IMR-90 (cell line): Measurements from ENCODE around the gene ASB7. TPM values are rescaled to one million over a fixed set of nuclear protein-coding genes. Genes with fewer than 3 reads are reported as not detected.

Source experiments
- ATAC-seq: fragments of 200-7000 bp; cut with Tn5 transposase; 2 replicates; pipeline ENCODE4 v1.9.1; 2020; ENCODE audit warnings: low read depth, mild to moderate bottlenecking, moderate library complexity
- BruUV-seq: library from RNA; stranded (reverse); fragments of 400-500 nt; replicated peaks from 2 replicates; lab custom pipeline; 2021; lab: Mats Ljungman, UMichigan
- CTCF ChIA-PET: fragments of 300-600 bp; formaldehyde crosslinking; extraction: SDS; loops from one replicate; lab custom pipeline; 2021; ENCODE audit warnings: antibody characterized with exemption; lab: Yijun Ruan, JAX
- POLR2A ChIA-PET: fragments of 300-600 bp; sonication (Branson Sonifier 250); formaldehyde crosslinking; loops from one replicate; lab custom pipeline; 2022; ENCODE audit warnings: antibody characterized with exemption; ENCODE audit not compliant: unreplicated experiment; lab: Charles Lee
- DNase-seq: peaks from one replicate; pipeline ENCODE4 v3.0.0; 2013
- H2AFZ ChIP-seq: replicated peaks from 2 replicates; pipeline ENCODE3; 2013; ENCODE audit warnings: low read length, mild to moderate bottlenecking; ENCODE audit not compliant: poor library complexity
- H2AK5ac ChIP-seq: 2 replicates; pipeline ENCODE4 v1.6.1; 2013; ENCODE audit warnings: low read depth, low read length, inconsistent platforms
- H2AK9ac ChIP-seq: replicated peaks from 2 replicates; pipeline ENCODE3; 2013; ENCODE audit warnings: mild to moderate bottlenecking, low read depth, low read length, moderate library complexity; ENCODE audit not compliant: poor library complexity
- H2BK120ac ChIP-seq: 2 replicates; pipeline ENCODE4 v1.6.1; 2013; ENCODE audit warnings: low read depth, low read length, inconsistent platforms
- H2BK15ac ChIP-seq: 3 replicates; pipeline ENCODE4 v1.6.1; 2013; ENCODE audit warnings: low read depth, low read length, inconsistent platforms
- H2BK20ac ChIP-seq: 2 replicates; pipeline ENCODE4 v1.6.1; 2013; ENCODE audit warnings: low read depth, mild to moderate bottlenecking, inconsistent platforms, low read length, moderate library complexity
- H2BK5ac ChIP-seq: 2 replicates; pipeline ENCODE4 v1.6.1; 2013; ENCODE audit warnings: mild to moderate bottlenecking, low read depth, low read length, inconsistent platforms; ENCODE audit not compliant: poor library complexity, severe bottlenecking
- H3K14ac ChIP-seq: replicated peaks from 2 replicates; pipeline ENCODE4 v1.6.1; 2013; ENCODE audit warnings: low read depth, low read length, inconsistent platforms
- H3K18ac ChIP-seq: 2 replicates; pipeline ENCODE4 v1.6.1; 2013; ENCODE audit warnings: low read depth, low read length, control low read depth
- H3K23ac ChIP-seq: 2 replicates; pipeline ENCODE4 v1.6.1; 2013; ENCODE audit warnings: low read depth, low read length, inconsistent platforms
- H3K27ac ChIP-seq: 2 replicates; pipeline ENCODE4 v1.5.1; 2013; ENCODE audit warnings: mild to moderate bottlenecking, control low read depth, low read length; ENCODE audit not compliant: insufficient read depth
- H3K27me3 ChIP-seq: 2 replicates; pipeline ENCODE4 v1.6.1; 2013; ENCODE audit warnings: low read length; ENCODE audit not compliant: control insufficient read depth, insufficient read depth
- H3K36me3 ChIP-seq: 2 replicates; pipeline ENCODE4 v1.6.1; 2013; ENCODE audit warnings: low read length, mixed read lengths; ENCODE audit not compliant: control insufficient read depth, insufficient read depth
- H3K4ac ChIP-seq: 2 replicates; pipeline ENCODE4 v1.6.1; 2013; ENCODE audit warnings: low read depth, low read length, inconsistent platforms
- H3K4me1 ChIP-seq: 2 replicates; pipeline ENCODE4 v1.6.1; 2013; ENCODE audit warnings: low read length, mixed read lengths; ENCODE audit not compliant: control insufficient read depth, insufficient read depth
- H3K4me2 ChIP-seq: 2 replicates; pipeline ENCODE4 v1.6.1; 2013; ENCODE audit warnings: low read depth, mild to moderate bottlenecking, control low read depth, low read length, moderate library complexity
- H3K4me3 ChIP-seq: 2 replicates; pipeline ENCODE4 v1.5.1; 2013; ENCODE audit warnings: low read depth, mild to moderate bottlenecking, control low read depth, low read length, moderate library complexity; ENCODE audit not compliant: insufficient read depth
- H3K56ac ChIP-seq: 2 replicates; pipeline ENCODE4 v1.6.1; 2013; ENCODE audit warnings: low read length, inconsistent platforms; ENCODE audit not compliant: insufficient read depth; ENCODE audit errors: extremely low read depth
- H3K79me1 ChIP-seq, 2 experiments: 2 replicates each; pipeline ENCODE4 v1.6.1; 2013; ENCODE audit warnings: low read length in 2 of 2, inconsistent platforms in 1 of 2, low read depth in 1 of 2
- H3K9ac ChIP-seq: 2 replicates; pipeline ENCODE4 v1.6.1; 2013; ENCODE audit warnings: low read depth, low read length, control low read depth
- H3K9me1 ChIP-seq: 2 replicates; pipeline ENCODE4 v1.6.1; 2013; ENCODE audit warnings: low read length, inconsistent platforms; ENCODE audit not compliant: insufficient read depth
- H3K9me3 ChIP-seq: 2 replicates; pipeline ENCODE4 v1.6.1; 2013; ENCODE audit warnings: low read length; ENCODE audit not compliant: control insufficient read depth, insufficient read depth
- H4K20me1 ChIP-seq: 2 replicates; pipeline ENCODE4 v1.6.1; 2013; ENCODE audit warnings: low read length, inconsistent platforms; ENCODE audit not compliant: insufficient read depth
- H4K5ac ChIP-seq: 2 replicates; pipeline ENCODE4 v1.6.1; 2013; ENCODE audit warnings: mild to moderate bottlenecking, low read depth, low read length, control low read depth
- H4K8ac ChIP-seq, 2 experiments: 2 replicates each; pipeline ENCODE4 v1.6.1; 2013; ENCODE audit warnings: low read depth in 2 of 2, low read length in 2 of 2, control low read depth in 1 of 2, inconsistent platforms in 1 of 2
- H4K91ac ChIP-seq: 2 replicates; pipeline ENCODE4 v1.6.1; 2013; ENCODE audit warnings: low read depth, low read length, inconsistent platforms; ENCODE audit not compliant: insufficient read depth
- BHLHE40 ChIP-seq: fragments of 150-350 bp; IDR thresholded peaks from 2 replicates; pipeline ENCODE4 v1.6.1; 2016; ENCODE audit warnings: mild to moderate bottlenecking, low read depth, low read length
- CEBPB ChIP-seq: IDR thresholded peaks from 2 replicates; pipeline ENCODE4 v1.6.1; 2012; ENCODE audit warnings: low read depth, low read length, improper control_type of control experiment
- CHD1 ChIP-seq: IDR thresholded peaks from 2 replicates; pipeline ENCODE4 v1.6.1; 2012; ENCODE audit warnings: low read depth, low read length, improper control_type of control experiment
- CTCF ChIP-seq: conservative IDR thresholded peaks from 2 replicates; pipeline ENCODE4 v1.5.1; 2012; ENCODE audit warnings: mild to moderate bottlenecking, low read depth, low read length, improper control_type of control experiment
- ELK1 ChIP-seq: fragments of 150-350 bp; IDR thresholded peaks from 2 replicates; pipeline ENCODE4 v1.6.1; 2016; ENCODE audit warnings: low read depth, mild to moderate bottlenecking, low read length, moderate library complexity, borderline replicate concordance
- FOS ChIP-seq: fragments of 150-350 bp; IDR thresholded peaks from 2 replicates; pipeline ENCODE4 v1.6.1; 2016; ENCODE audit warnings: low read depth, low read length
- MAFK ChIP-seq: IDR thresholded peaks from 2 replicates; pipeline ENCODE4 v1.6.1; 2012; ENCODE audit warnings: low read depth, low read length, improper control_type of control experiment
- MAZ ChIP-seq: IDR thresholded peaks from 2 replicates; pipeline ENCODE4 v1.6.1; 2012; ENCODE audit warnings: low read depth, mild to moderate bottlenecking, low read length, improper control_type of control experiment, moderate library complexity, borderline replicate concordance
- MXI1 ChIP-seq: IDR thresholded peaks from 2 replicates; pipeline ENCODE4 v1.6.1; 2012; ENCODE audit warnings: low read depth, mild to moderate bottlenecking, low read length, moderate library complexity, borderline replicate concordance
- NFE2L2 ChIP-seq: fragments of 150-350 bp; IDR thresholded peaks from 2 replicates; pipeline ENCODE4 v1.6.1; 2016; ENCODE audit warnings: low read depth, mild to moderate bottlenecking, low read length
- POLR2A ChIP-seq: IDR thresholded peaks from 2 replicates; pipeline ENCODE4 v1.6.1; 2012; ENCODE audit warnings: mild to moderate bottlenecking, low read depth, low read length
- RAD21 ChIP-seq: IDR thresholded peaks from 2 replicates; pipeline ENCODE4 v1.6.1; 2012; ENCODE audit warnings: low read length, improper control_type of control experiment
- RCOR1 ChIP-seq: IDR thresholded peaks from 2 replicates; pipeline ENCODE4 v1.6.1; 2012; ENCODE audit warnings: mild to moderate bottlenecking, low read length, improper control_type of control experiment; ENCODE audit not compliant: insufficient replicate concordance
- RFX5 ChIP-seq: IDR thresholded peaks from 2 replicates; pipeline ENCODE4 v1.8.0; 2012; ENCODE audit warnings: low read depth, mild to moderate bottlenecking, low read length, moderate library complexity
- SMC3 ChIP-seq: fragments of 150-350 bp; IDR thresholded peaks from 2 replicates; pipeline ENCODE4 v1.6.1; 2016; ENCODE audit warnings: low read depth, mild to moderate bottlenecking, antibody characterized with exemption, low read length, moderate library complexity
- USF2 ChIP-seq: fragments of 150-350 bp; IDR thresholded peaks from 2 replicates; pipeline ENCODE4 v1.6.1; 2017; ENCODE audit warnings: mild to moderate bottlenecking, antibody characterized with exemption, low read length, low read depth
- WGBS, 2 experiments: methylation state at CpG; one replicate each; pipeline versions ENCODE4 v1.1.5 to v1.1.7; 2013; ENCODE audit warnings: missing lambda C conversion rate in 2 of 2; ENCODE audit not compliant: insufficient read length in 1 of 2; ENCODE audit errors: extremely low coverage in 2 of 2; 5-methylcytosine and 5-hydroxymethylcytosine counted together
- dilution Hi-C: fragments of 300-500 bp; cut with HindIII; formaldehyde crosslinking; loops from one replicate; pipeline ENCODE4 v1.14.3; 2018; ENCODE audit warnings: low sequenced_read_pairs; ENCODE audit not compliant: unreplicated experiment
- in situ Hi-C: fragments of 300-500 bp; cut with MboI; formaldehyde crosslinking; loops from 3 replicates; pipeline ENCODE4 v1.14.3; 2019; ENCODE audit warnings: low sequenced_read_pairs, inconsistent platforms, mixed read lengths
- intact Hi-C: fragments of 100-400 bp; cut with micrococcal nuclease; formaldehyde crosslinking; loops from 2 replicates; pipeline ENCODE4 v1.10.0; 2022
- polyA plus RNA-seq, 3 experiments: library from polyadenylated mRNA; depleted of rRNA; stranded (reverse); fragments of >200 nt; gene quantifications; 2 replicates each; pipeline ENCODE4 v1.2.3, GENCODE V29; 2012; ENCODE audit warnings: low replicate concordance in 1 of 3
- total RNA-seq: library from RNA; depleted of rRNA; stranded (reverse); fragments of >200 nt; gene quantifications from 2 replicates; pipeline ENCODE4 v1.2.3, GENCODE V29; 2012

ASB7 gene
- total and polyA plus RNA-seq, 2 of the 4 experiments (the other 2 are of a cell fraction), result 7.7 to 16.7 TPM

GRCh38 chr15:100615801-100616200, 13.4 kb downstream of the ASB7 start:
- Histone ChIP-seq H4K8ac (no peak overlapping the region), H3K27ac (no peak overlapping the region), H3K9me3 (no peaks in the 10 kb centered on the region), H2BK120ac (no peak overlapping the region), H4K91ac (no peak overlapping the region), H3K4me1 (no peaks in the 10 kb centered on the region), H2BK15ac (no peak overlapping the region), H3K36me3 (peaks cover 19% of the 10 kb centered on the region), H3K27me3 (no peaks in the 10 kb centered on the region), H3K18ac (no peak overlapping the region), H3K14ac (no peak overlapping the region), H2AK5ac (no peak overlapping the region), H3K4ac (no peak overlapping the region), H3K9ac (no peak overlapping the region), H2AK9ac (no peak overlapping the region), H3K4me2 (peak overlapping the region; percentile 47; the same call in 1 of the 2 replicates), H3K4me3 (no peak overlapping the region), H4K20me1 (peaks cover 8% of the 10 kb centered on the region), H2BK20ac (no peak overlapping the region), H3K56ac (no peak overlapping the region), H2BK5ac (no peak overlapping the region), H4K5ac (no peak overlapping the region), H3K79me1 (peaks cover 12 to 14% of the 10 kb centered on the region in 2 experiments), H3K23ac (no peak overlapping the region), H2AFZ (no peak overlapping the region), H3K9me1 (peaks cover 5% of the 10 kb centered on the region)
- intact Hi-C loops (no loop called here), in situ Hi-C loops (no loop called here), dilution Hi-C loops (no loop called here)
- peak; percentile 61 for ATAC-seq
- TF ChIP-seq MAZ (no peak), RFX5 (no peak), CTCF (no peak), CEBPB (no peak), MXI1 (no peak), RCOR1 (no peak), FOS (no peak), RAD21 (no peak), POLR2A (no peak), USF2 (no peak), ELK1 (no peak), MAFK (no peak), SMC3 (no peak), NFE2L2 (no peak), CHD1 (no peak), BHLHE40 (no peak)
- 20% methylated on average over 1 of the region's 5 CpGs; no CpG with 5 or more reads in 1 of the 2 experiments for WGBS, 2 experiments
- ChIA-PET CTCF (no interaction called here), POLR2A (no interaction called here)
- no peak for DNase-seq
- BruUV-seq, result no TSS peak
